Hepatocyte (in vitro differentiated cells): ENCODE measurements around the gene PHGDH.

Source experiments
- EZH2 ChIP-seq: fragments of 200-600 bp; sonication (generic); IDR thresholded peaks from 2 replicates; pipeline ENCODE4 v1.6.1; 2016; ENCODE audit warnings: antibody characterized with exemption, mild to moderate bottlenecking, borderline replicate concordance
- EZH2phosphoT487 ChIP-seq: fragments of 200-600 bp; sonication (generic); IDR thresholded peaks from one replicate; pipeline ENCODE4 v1.6.1; 2018; ENCODE audit warnings: antibody characterized with exemption, mild to moderate bottlenecking, low read depth, moderate library complexity; ENCODE audit not compliant: unreplicated experiment, severe bottlenecking
- TF ChIP-seq, protein P1 (sequence below): fragments of 200-600 bp; sonication (generic); IDR thresholded peaks from 2 replicates; pipeline ENCODE4 v1.5.1; 2016; ENCODE audit warnings: antibody characterized with exemption, mild to moderate bottlenecking; ENCODE audit not compliant: poor library complexity

DNA sequence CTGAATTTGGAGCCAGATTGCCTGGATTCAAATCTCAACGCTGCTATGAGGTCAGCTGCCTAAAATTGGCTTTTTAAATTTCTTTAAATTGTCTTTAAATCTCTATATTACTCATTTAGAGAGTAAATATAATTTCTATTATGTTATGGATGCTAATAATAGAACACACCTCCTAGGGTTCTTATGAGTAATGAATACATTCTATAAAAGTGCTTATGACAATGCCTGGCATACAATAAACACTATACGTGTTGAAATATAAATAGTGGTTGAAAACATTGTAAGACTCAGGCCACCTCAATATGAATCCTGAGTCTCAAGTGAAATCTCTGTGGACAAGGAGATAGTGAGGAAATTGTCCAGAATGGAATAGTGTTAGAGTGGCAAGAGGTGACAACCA, 31.0 kb upstream of the PHGDH start:
- TF ChIP-seq, protein P1, sequence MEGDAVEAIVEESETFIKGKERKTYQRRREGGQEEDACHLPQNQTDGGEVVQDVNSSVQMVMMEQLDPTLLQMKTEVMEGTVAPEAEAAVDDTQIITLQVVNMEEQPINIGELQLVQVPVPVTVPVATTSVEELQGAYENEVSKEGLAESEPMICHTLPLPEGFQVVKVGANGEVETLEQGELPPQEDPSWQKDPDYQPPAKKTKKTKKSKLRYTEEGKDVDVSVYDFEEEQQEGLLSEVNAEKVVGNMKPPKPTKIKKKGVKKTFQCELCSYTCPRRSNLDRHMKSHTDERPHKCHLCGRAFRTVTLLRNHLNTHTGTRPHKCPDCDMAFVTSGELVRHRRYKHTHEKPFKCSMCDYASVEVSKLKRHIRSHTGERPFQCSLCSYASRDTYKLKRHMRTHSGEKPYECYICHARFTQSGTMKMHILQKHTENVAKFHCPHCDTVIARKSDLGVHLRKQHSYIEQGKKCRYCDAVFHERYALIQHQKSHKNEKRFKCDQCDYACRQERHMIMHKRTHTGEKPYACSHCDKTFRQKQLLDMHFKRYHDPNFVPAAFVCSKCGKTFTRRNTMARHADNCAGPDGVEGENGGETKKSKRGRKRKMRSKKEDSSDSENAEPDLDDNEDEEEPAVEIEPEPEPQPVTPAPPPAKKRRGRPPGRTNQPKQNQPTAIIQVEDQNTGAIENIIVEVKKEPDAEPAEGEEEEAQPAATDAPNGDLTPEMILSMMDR = no peak
- TF ChIP-seq EZH2 (no peak), EZH2phosphoT487 (no peak)
